K562 (cell line): ENCODE measurements around the gene DYNLT4. TPM values are rescaled to one million over a fixed set of nuclear protein-coding genes. Genes with fewer than 3 reads are reported as not detected.

ENCODE experiments used
- CBX8 ChIP-seq: fragments of 200-600 bp; sonication (generic); IDR thresholded peaks from 2 replicates; pipeline ENCODE4 v1.6.1; 2012; ENCODE audit warnings: borderline replicate concordance, mixed run types, low read depth, mild to moderate bottlenecking, moderate library complexity, mixed read lengths, low read length, control low read depth, inconsistent platforms; ENCODE audit not compliant: poor library complexity, severe bottlenecking; ENCODE audit errors: extremely low read depth
- CHD4 ChIP-seq: fragments of 200-600 bp; sonication (generic); IDR thresholded peaks from 3 replicates; pipeline ENCODE4 v1.6.1; 2012; ENCODE audit warnings: low read depth, mild to moderate bottlenecking, mixed read lengths, low read length, inconsistent platforms; ENCODE audit not compliant: insufficient read depth, insufficient replicate concordance, poor library complexity, severe bottlenecking
- ELF4 ChIP-seq: fragments of 450-650 bp; formaldehyde crosslinking; IDR thresholded peaks from 2 replicates; pipeline ENCODE4 v1.4.0; 2022; ENCODE audit warnings: missing genetic modification characterization
- ERF ChIP-seq: fragments of 450-650 bp; formaldehyde crosslinking; IDR thresholded peaks from 2 replicates; pipeline ENCODE4 v1.4.0; 2020; ENCODE audit warnings: mild to moderate bottlenecking, mixed read lengths
- ESRRB ChIP-seq: fragments of 250-450 bp; sonication (Bioruptor Pico); IDR thresholded peaks from 2 replicates; pipeline ENCODE4 v1.5.0; 2020; ENCODE audit warnings: mild to moderate bottlenecking, moderate library complexity, borderline replicate concordance
- FOXK1 ChIP-seq: sonication (generic); formaldehyde crosslinking; IDR thresholded peaks from 2 replicates; pipeline ENCODE4 v1.8.0; 2022; ENCODE audit warnings: missing genetic modification reagents, mild to moderate bottlenecking, borderline replicate concordance
- MAFG ChIP-seq: fragments of 450-650 bp; conservative IDR thresholded peaks from 2 replicates; pipeline ENCODE4 v1.6.1; 2016; ENCODE audit warnings: missing genetic modification characterization, missing compliant biosample characterization
- MCM3 ChIP-seq: fragments of 450-650 bp; IDR thresholded peaks from 2 replicates; pipeline ENCODE4 v1.6.1; 2016
- NCOA2 ChIP-seq, 2 experiments: fragments of 450-650 bp; IDR thresholded peaks; 2 replicates each; pipeline ENCODE4 v1.6.1; 2018; ENCODE audit warnings: mild to moderate bottlenecking in 2 of 2, moderate library complexity in 1 of 2; ENCODE audit not compliant: partially characterized antibody in 2 of 2
- PURB ChIP-seq: sonication (generic); formaldehyde crosslinking; IDR thresholded peaks from 2 replicates; pipeline ENCODE4 v1.9.0; 2021; ENCODE audit warnings: low read depth, mild to moderate bottlenecking, missing genetic modification reagents
- RBM39 ChIP-seq: fragments of 200-400 bp; formaldehyde crosslinking; optimal IDR thresholded peaks from 2 replicates; pipeline ENCODE3; 2018; ENCODE audit warnings: low read depth, low read length
- RFX7 ChIP-seq: fragments of 250-450 bp; sonication (Bioruptor Pico); IDR thresholded peaks from 2 replicates; pipeline ENCODE4 v1.5.1; 2021; ENCODE audit warnings: mild to moderate bottlenecking
- SLC30A9 ChIP-seq: fragments of 250-450 bp; sonication (Bioruptor Pico); IDR thresholded peaks from 2 replicates; pipeline ENCODE4 v1.8.0; 2022; ENCODE audit warnings: mild to moderate bottlenecking, moderate library complexity
- TCF7L2 ChIP-seq: fragments of 150-350 bp; IDR thresholded peaks from 2 replicates; pipeline ENCODE4 v1.6.1; 2016; ENCODE audit warnings: low read depth, mild to moderate bottlenecking, low read length, moderate library complexity
- TSC22D4 ChIP-seq: fragments of 450-650 bp; IDR thresholded peaks from 2 replicates; pipeline ENCODE4 v1.6.1; 2016; ENCODE audit warnings: missing genetic modification characterization, missing biosample characterization, control low read depth
- YY1 ChIP-seq, 3 experiments: IDR thresholded peaks; 2 replicates each; pipeline ENCODE4 v1.6.1; 2011; ENCODE audit warnings: low read length in 2 of 3, mild to moderate bottlenecking in 2 of 3, moderate library complexity in 2 of 3, borderline replicate concordance in 1 of 3, control low read depth in 1 of 3, low read depth in 1 of 3; ENCODE audit not compliant: insufficient read depth in 3 of 3, insufficient replicate concordance in 2 of 3, control insufficient read depth in 1 of 3, insufficient read length in 1 of 3; ENCODE audit errors: extremely low read depth in 1 of 3
- ZNF324 ChIP-seq: fragments of 250-450 bp; sonication (Bioruptor Pico); IDR thresholded peaks from 2 replicates; pipeline ENCODE4 v1.4.0; 2020; ENCODE audit warnings: mild to moderate bottlenecking
- ZNF444 ChIP-seq: fragments of 250-450 bp; sonication (Bioruptor Pico); IDR thresholded peaks from 2 replicates; pipeline ENCODE4 v1.4.0; 2020; ENCODE audit warnings: mild to moderate bottlenecking, moderate library complexity
- polyA plus RNA-seq, 8 experiments: library from polyadenylated mRNA; depleted of rRNA in 4 of 8; stranded (reverse) in 5 of 8; unstranded in 3 of 8; fragments of >200 nt; fragmentation: Nextera tagmentation in 2 of 8; fragmentation: Illumina TruSeq in 1 of 8; extraction: Ambion mirVana in 2 of 8; extraction: Trizol in 1 of 8; gene quantifications; 2 replicates each; pipeline versions ENCODE4 v1.2.1 to v1.2.3, GENCODE V29; 2011 to 2014; ENCODE audit warnings: inconsistent platforms in 1 of 8, missing spikeins in 1 of 8
- total RNA-seq, 7 experiments: library from RNA; depleted of rRNA in 6 of 7; stranded (reverse); fragments of >200 nt in 6 of 7; fragmentation: Illumina TruSeq in 2 of 7; extraction: Trizol in 2 of 7; gene quantifications; 2 replicates each; pipeline versions ENCODE4 v1.2.1 to v1.2.3, GENCODE V29; 2011 to 2021; ENCODE audit warnings: low replicate concordance in 1 of 7
- TF ChIP-seq, protein P1 (sequence below), 2 experiments: fragments of 450-650 bp; IDR thresholded peaks; 2 replicates each; pipeline ENCODE4 v1.6.1; 2016
- TF ChIP-seq, protein P2 (sequence below), 3 experiments: fragments of 200-800 bp in 1 of 3; sonication (Bioruptor generic) in 1 of 3; sonication (generic) in 1 of 3; formaldehyde crosslinking in 1 of 3; IDR thresholded peaks; 2 replicates each; pipeline versions ENCODE4 v1.6.1 to v1.8.0; 2016 to 2022; ENCODE audit warnings: mild to moderate bottlenecking in 2 of 3, missing compliant biosample characterization in 2 of 3, missing genetic modification characterization in 2 of 3, missing genetic modification reagents in 1 of 3
- TF ChIP-seq, protein P3 (sequence below): fragments of 250-450 bp; sonication (Bioruptor Pico); IDR thresholded peaks from 2 replicates; pipeline ENCODE4 v1.5.0; 2021; ENCODE audit warnings: mild to moderate bottlenecking, borderline replicate concordance

DYNLT4 gene
- total and polyA plus RNA-seq, 9 of the 15 experiments (the other 6 are each of a cell fraction or from before 2014, with no cell fraction given), result 0.29 to 0.73 TPM; not detected in 7

DNA sequence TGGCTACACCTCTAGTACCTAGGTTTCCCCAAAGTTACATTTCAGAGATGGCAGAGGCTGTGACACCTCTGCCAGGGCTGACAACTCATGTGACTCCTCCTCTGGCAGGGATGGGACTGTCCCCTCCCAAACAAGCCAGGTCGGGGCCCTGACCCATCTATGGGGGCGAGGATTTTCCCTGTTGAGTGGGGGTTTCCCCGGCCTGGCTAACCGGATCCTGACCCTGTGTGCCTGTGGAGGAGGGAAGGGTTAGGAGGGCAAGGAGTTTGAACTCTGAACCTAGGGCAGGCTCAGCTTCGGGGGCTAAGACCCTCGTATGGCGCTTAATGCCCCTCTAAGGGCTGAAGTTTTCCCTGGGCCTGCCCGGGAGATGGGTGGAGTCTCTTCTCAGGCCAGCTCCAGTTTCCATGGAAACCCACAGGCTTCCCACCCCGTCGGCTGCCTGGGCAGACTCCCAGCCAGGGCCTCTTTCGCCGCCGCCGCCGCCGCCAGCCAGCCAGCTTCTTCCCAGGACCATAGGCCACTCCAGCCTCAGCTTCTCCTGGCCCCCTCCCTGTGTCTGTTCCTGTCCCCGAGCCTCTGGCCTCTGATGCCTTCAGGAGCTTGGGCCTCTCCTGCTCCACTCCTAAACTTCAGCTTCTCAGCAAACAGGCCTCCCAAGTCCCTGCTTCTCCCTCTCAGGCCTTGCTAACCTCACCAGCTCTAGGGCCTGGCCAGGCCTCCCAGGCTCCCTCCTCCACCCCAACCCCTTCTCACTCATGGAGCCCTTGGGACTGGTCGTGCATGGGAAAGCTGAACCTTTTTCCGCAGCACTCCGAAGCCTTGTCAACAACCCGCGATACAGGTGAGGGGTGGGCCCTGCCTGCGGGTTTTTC, 1.1 kb upstream of the DYNLT4 start, which contains the start of gene BTBD19 (continued):
- TF ChIP-seq YY1 (IDR thresholded peaks at IDR 0.05; ENCODE audit: borderline replicate concordance in 1 of 3, control insufficient read depth in 1 of 3, extremely low read depth in 1 of 3, insufficient read depth in 3 of 3, insufficient read length in 1 of 3, insufficient replicate concordance in 2 of 3, low read depth in 1 of 3, low read length in 2 of 3) (no peak), CBX8 (no peak), ESRRB (CRISPR knock-in tag) (peak; percentile 41; the same call in 1 of the 2 replicates), CHD4 (peak; percentile 45), TSC22D4 (no peak), FOXK1 (CRISPR knock-in tag) (peak; percentile 77; the same call in 1 of the 2 replicates), RBM39 (no peak), NCOA2 (IDR thresholded peaks at IDR 0.05; ENCODE audit: partially characterized antibody in 2 of 2) (no peak), ZNF444 (no peak), SLC30A9 (no peak), MCM3 (no peak), ELF4 (0 out of 2 replicates have a peak, but pooled peaks have one; percentile 16), TCF7L2 (no peak), ERF (CRISPR knock-in tag) (peak; percentile 61; the same call in 1 of the 2 replicates), MAFG (tag) (no peak), ZNF324 (CRISPR knock-in tag) (peak; percentile 57), RFX7 (CRISPR knock-in tag) (no peak), PURB (CRISPR knock-in tag) (no peak)
- TF ChIP-seq, protein P1, sequence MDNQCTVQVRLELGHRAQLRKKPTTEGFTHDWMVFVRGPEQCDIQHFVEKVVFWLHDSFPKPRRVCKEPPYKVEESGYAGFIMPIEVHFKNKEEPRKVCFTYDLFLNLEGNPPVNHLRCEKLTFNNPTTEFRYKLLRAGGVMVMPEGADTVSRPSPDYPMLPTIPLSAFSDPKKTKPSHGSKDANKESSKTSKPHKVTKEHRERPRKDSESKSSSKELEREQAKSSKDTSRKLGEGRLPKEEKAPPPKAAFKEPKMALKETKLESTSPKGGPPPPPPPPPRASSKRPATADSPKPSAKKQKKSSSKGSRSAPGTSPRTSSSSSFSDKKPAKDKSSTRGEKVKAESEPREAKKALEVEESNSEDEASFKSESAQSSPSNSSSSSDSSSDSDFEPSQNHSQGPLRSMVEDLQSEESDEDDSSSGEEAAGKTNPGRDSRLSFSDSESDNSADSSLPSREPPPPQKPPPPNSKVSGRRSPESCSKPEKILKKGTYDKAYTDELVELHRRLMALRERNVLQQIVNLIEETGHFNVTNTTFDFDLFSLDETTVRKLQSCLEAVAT (IDR thresholded peaks at IDR 0.05), result peak in 1 of 2 experiments; percentile 71; a peak in 2 of 4 replicates
- TF ChIP-seq, protein P2, sequence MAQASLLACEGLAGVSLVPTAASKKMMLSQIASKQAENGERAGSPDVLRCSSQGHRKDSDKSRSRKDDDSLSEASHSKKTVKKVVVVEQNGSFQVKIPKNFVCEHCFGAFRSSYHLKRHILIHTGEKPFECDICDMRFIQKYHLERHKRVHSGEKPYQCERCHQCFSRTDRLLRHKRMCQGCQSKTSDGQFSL (CRISPR knock-in tag; IDR thresholded peaks at IDR 0.05), result no peak
- TF ChIP-seq, protein P2 (tag; IDR thresholded peaks at IDR 0.05), result peak; percentile 11 to 16; a peak in 1 of 4 replicates
- TF ChIP-seq, protein P3, sequence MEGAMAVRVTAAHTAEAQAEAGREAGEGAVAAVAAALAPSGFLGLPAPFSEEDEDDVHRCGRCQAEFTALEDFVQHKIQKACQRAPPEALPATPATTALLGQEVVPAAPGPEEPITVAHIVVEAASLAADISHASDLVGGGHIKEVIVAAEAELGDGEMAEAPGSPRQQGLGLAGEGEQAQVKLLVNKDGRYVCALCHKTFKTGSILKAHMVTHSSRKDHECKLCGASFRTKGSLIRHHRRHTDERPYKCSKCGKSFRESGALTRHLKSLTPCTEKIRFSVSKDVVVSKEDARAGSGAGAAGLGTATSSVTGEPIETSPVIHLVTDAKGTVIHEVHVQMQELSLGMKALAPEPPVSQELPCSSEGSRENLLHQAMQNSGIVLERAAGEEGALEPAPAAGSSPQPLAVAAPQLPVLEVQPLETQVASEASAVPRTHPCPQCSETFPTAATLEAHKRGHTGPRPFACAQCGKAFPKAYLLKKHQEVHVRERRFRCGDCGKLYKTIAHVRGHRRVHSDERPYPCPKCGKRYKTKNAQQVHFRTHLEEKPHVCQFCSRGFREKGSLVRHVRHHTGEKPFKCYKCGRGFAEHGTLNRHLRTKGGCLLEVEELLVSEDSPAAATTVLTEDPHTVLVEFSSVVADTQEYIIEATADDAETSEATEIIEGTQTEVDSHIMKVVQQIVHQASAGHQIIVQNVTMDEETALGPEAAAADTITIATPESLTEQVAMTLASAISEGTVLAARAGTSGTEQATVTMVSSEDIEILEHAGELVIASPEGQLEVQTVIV (CRISPR knock-in tag), result peak; percentile 74
